OCI-LY7 (cell line): ENCODE measurements around the gene SRBD1. TPM values are rescaled to one million over a fixed set of nuclear protein-coding genes. Genes with fewer than 3 reads are reported as not detected.

Experiments used
- BruUV-seq: library from RNA; stranded (reverse); fragments of 400-500 nt; replicated peaks from 2 replicates; lab custom pipeline; 2021; lab: Mats Ljungman, UMichigan
- CTCF ChIA-PET: fragments of 300-600 bp; sonication (Branson Sonifier 250); formaldehyde crosslinking; loops from one replicate; lab custom pipeline; 2022; ENCODE audit warnings: antibody characterized with exemption; ENCODE audit not compliant: unreplicated experiment; lab: Charles Lee
- POLR2A ChIA-PET: fragments of 300-600 bp; sonication (Branson Sonifier 250); formaldehyde crosslinking; loops from one replicate; lab custom pipeline; 2022; ENCODE audit warnings: antibody characterized with exemption; lab: Charles Lee
- DNase-seq: peaks from one replicate; pipeline ENCODE4 v3.0.0-alpha.2; 2015; ENCODE audit warnings: low spot score
- H2AFZ ChIP-seq: fragments of 200-600 bp; sonication (generic), shearing (Covaris generic); 2 replicates; pipeline ENCODE4 v1.6.1; 2014; ENCODE audit warnings: mild to moderate bottlenecking, antibody characterized with exemption, low read length, moderate library complexity
- H3K27ac ChIP-seq: fragments of 200-600 bp; sonication (generic); 2 replicates; pipeline ENCODE4 v1.5.1; 2014; ENCODE audit warnings: mixed run types, low read depth, mild to moderate bottlenecking, moderate library complexity, low read length, inconsistent platforms; ENCODE audit not compliant: poor library complexity, severe bottlenecking
- H3K36me3 ChIP-seq: fragments of 200-600 bp; sonication (generic); 2 replicates; pipeline ENCODE4 v1.6.1; 2014; ENCODE audit warnings: mild to moderate bottlenecking, antibody characterized with exemption, low read length, moderate library complexity, mixed read lengths; ENCODE audit not compliant: insufficient read depth
- H3K4me1 ChIP-seq: fragments of 200-600 bp; sonication (generic); 2 replicates; pipeline ENCODE4 v1.5.1; 2014; ENCODE audit warnings: mild to moderate bottlenecking, low read length; ENCODE audit not compliant: insufficient read depth, poor library complexity, severe bottlenecking
- H3K4me2 ChIP-seq: fragments of 200-600 bp; sonication (generic); 2 replicates; pipeline ENCODE4 v1.6.1; 2014; ENCODE audit warnings: mild to moderate bottlenecking, low read length
- H3K4me3 ChIP-seq: fragments of 200-600 bp; sonication (generic); 2 replicates; pipeline ENCODE4 v1.5.1; 2014; ENCODE audit warnings: mild to moderate bottlenecking, low read depth, low read length; ENCODE audit not compliant: poor library complexity, severe bottlenecking
- H3K79me2 ChIP-seq: fragments of 200-600 bp; sonication (generic); 2 replicates; pipeline ENCODE4 v1.6.1; 2016; ENCODE audit warnings: low read depth, mild to moderate bottlenecking, low read length, moderate library complexity, mixed read lengths; ENCODE audit not compliant: insufficient read depth
- H3K9me2 ChIP-seq: fragments of 200-600 bp; sonication (generic); 2 replicates; pipeline ENCODE4 v1.6.1; 2016; ENCODE audit warnings: mild to moderate bottlenecking, low read length, mixed read lengths; ENCODE audit not compliant: insufficient read depth
- H3K9me3 ChIP-seq: fragments of 200-600 bp; sonication (generic); 2 replicates; pipeline ENCODE4 v1.6.1; 2014; ENCODE audit warnings: mild to moderate bottlenecking, mixed run types, low read length, mixed read lengths
- H4K20me1 ChIP-seq: fragments of 200-600 bp; sonication (generic); 2 replicates; pipeline ENCODE4 v1.6.1; 2014; ENCODE audit warnings: mild to moderate bottlenecking, antibody characterized with exemption, low read length, moderate library complexity, mixed read lengths; ENCODE audit not compliant: insufficient read depth
- CTCF ChIP-seq: fragments of 200-600 bp; sonication (generic); conservative IDR thresholded peaks from 2 replicates; pipeline ENCODE4 v1.5.1; 2014; ENCODE audit warnings: mild to moderate bottlenecking, antibody characterized with exemption, low read length, moderate library complexity, mixed read lengths
- EZH2phosphoT487 ChIP-seq: fragments of 200-600 bp; sonication (generic); IDR thresholded peaks from 2 replicates; pipeline ENCODE4 v1.6.1; 2018; ENCODE audit warnings: low read depth, borderline replicate concordance, mild to moderate bottlenecking, mixed run types, antibody characterized with exemption, low read length, moderate library complexity, mixed read lengths
- intact Hi-C: fragments of 100-400 bp; cut with micrococcal nuclease; formaldehyde crosslinking; loops from one replicate; pipeline ENCODE4 v1.10.0; 2022; ENCODE audit not compliant: unreplicated experiment
- total RNA-seq, 2 experiments: library from RNA; depleted of rRNA in 1 of 2; stranded (reverse); fragments of >200 nt in 1 of 2; shearing (Covaris generic) in 1 of 2; gene quantifications; 2 replicates each; pipeline ENCODE4 v1.2.3, GENCODE V29; 2014 to 2022

SRBD1 gene
- total RNA-seq, 2 experiments from 2014 or later = 13.9 to 16.0 TPM

GRCh38 chr2:45450634-45451033 lies 160.4 kb downstream of the SRBD1 start:
- no peak for DNase-seq
- intact Hi-C loops = loop anchor here (10.0 kb wide), 2 partner anchors 274 to 1124 kb away; no protein-coding TSS in a partner anchor
- no TSS peak for BruUV-seq

GRCh38 chr2:45448217-45448616 lies 162.8 kb downstream of the SRBD1 start:
- H3K27ac ChIP-seq = no peak overlapping the region
- no peak overlapping the region for H2AFZ ChIP-seq
- ChIA-PET CTCF (no interaction called here), POLR2A (interaction anchor here (0.7 kb wide), 1 partner anchor 9 kb away, joined by 3 read pairs; no protein-coding TSS in a partner anchor)
- no peaks in the 10 kb centered on the region for H3K9me2 ChIP-seq
- H3K9me3 ChIP-seq = peaks cover 24% of the 10 kb centered on the region; the same call in 1 of the 2 replicates
- no TSS peak for BruUV-seq
- no peak for DNase-seq
- peaks cover 61% of the 10 kb centered on the region for H3K36me3 ChIP-seq
- TF ChIP-seq CTCF (no peak), EZH2phosphoT487 (no peak)
- no peaks in the 10 kb centered on the region for H4K20me1 ChIP-seq
- H3K4me1 ChIP-seq = peaks cover 32% of the 10 kb centered on the region
- intact Hi-C loops = no loop called here
- H3K4me3 ChIP-seq = no peak overlapping the region
- no peaks in the 10 kb centered on the region for H3K79me2 ChIP-seq
- H3K4me2 ChIP-seq = no peak overlapping the region

More at GRCh38 chr2:45450634-45451033, 160.4 kb downstream of the SRBD1 start:
- peak overlapping the region; percentile 5 for H3K27ac ChIP-seq
- no peaks in the 10 kb centered on the region for H3K79me2 ChIP-seq
- H3K4me3 ChIP-seq = no peak overlapping the region
- peaks cover 49% of the 10 kb centered on the region for H3K4me1 ChIP-seq
- H4K20me1 ChIP-seq = no peaks in the 10 kb centered on the region
- ChIA-PET POLR2A (interaction anchor here (0.6 kb wide), 1 partner anchor 11 kb away, joined by 5 read pairs; no protein-coding TSS in a partner anchor), CTCF (no interaction called here)
- H3K36me3 ChIP-seq = peaks cover 51% of the 10 kb centered on the region
- H2AFZ ChIP-seq = peak overlapping the region; percentile 34; the same call in 1 of the 2 replicates
- H3K9me2 ChIP-seq = no peaks in the 10 kb centered on the region
- TF ChIP-seq CTCF = no peak
- no peak for TF ChIP-seq EZH2phosphoT487
- H3K4me2 ChIP-seq = no peak overlapping the region
- peaks cover 19% of the 10 kb centered on the region; the same call in 1 of the 2 replicates for H3K9me3 ChIP-seq

- H3K36me3 ChIP-seq = peaks cover 42% of the 10 kb centered on the region
- CTCF ChIA-PET = no interaction called here
- no peaks in the 10 kb centered on the region for H4K20me1 ChIP-seq
- peaks cover 9% of the 10 kb centered on the region; the same call in 1 of the 2 replicates for H3K9me3 ChIP-seq
- no peak overlapping the region for H3K4me3 ChIP-seq
- intact Hi-C loops = no loop called here
- no peak for TF ChIP-seq CTCF
- no peak for TF ChIP-seq EZH2phosphoT487
- no peak for DNase-seq
- no peaks in the 10 kb centered on the region for H3K79me2 ChIP-seq
- H3K4me1 ChIP-seq = peaks cover 44% of the 10 kb centered on the region
- no peaks in the 10 kb centered on the region for H3K9me2 ChIP-seq
- H3K27ac ChIP-seq = no peak overlapping the region
- BruUV-seq = no TSS peak
- no peak overlapping the region for H3K4me2 ChIP-seq
- POLR2A ChIA-PET = interaction anchor here (0.6 to 0.7 kb wide), 4 partner anchors 18 to 549 kb away, joined by 3 to 7 read pairs (median 4); no protein-coding TSS in a partner anchor
- no peak overlapping the region for H2AFZ ChIP-seq
Measured at GRCh38 chr2:45446016-45446415, 165.1 kb downstream of the SRBD1 start.
